ENCODE data around the gene HPN.

DNA sequence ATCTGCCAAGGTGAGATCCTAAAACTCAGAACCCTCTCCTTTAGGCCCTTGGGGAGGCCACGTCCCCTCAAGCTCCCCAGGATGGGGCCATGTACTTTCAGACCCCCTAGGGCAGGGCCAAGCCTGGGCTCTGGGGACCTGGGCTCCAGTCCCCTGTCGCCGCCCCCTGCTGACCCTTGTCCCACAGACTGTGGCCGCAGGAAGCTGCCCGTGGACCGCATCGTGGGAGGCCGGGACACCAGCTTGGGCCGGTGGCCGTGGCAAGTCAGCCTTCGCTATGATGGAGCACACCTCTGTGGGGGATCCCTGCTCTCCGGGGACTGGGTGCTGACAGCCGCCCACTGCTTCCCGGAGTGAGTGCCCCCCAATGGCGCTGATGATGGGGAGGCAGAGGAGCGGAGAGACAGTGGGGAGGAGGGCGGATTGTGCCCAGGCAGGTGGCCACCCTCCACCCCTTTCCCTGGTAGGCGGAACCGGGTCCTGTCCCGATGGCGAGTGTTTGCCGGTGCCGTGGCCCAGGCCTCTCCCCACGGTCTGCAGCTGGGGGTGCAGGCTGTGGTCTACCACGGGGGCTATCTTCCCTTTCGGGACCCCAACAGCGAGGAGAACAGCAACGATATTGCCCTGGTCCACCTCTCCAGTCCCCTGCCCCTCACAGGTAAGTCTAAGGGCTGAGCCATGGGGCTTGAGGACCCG lies 18.8 kb downstream of the HPN start:
- TF ChIP-seq, protein P1, sequence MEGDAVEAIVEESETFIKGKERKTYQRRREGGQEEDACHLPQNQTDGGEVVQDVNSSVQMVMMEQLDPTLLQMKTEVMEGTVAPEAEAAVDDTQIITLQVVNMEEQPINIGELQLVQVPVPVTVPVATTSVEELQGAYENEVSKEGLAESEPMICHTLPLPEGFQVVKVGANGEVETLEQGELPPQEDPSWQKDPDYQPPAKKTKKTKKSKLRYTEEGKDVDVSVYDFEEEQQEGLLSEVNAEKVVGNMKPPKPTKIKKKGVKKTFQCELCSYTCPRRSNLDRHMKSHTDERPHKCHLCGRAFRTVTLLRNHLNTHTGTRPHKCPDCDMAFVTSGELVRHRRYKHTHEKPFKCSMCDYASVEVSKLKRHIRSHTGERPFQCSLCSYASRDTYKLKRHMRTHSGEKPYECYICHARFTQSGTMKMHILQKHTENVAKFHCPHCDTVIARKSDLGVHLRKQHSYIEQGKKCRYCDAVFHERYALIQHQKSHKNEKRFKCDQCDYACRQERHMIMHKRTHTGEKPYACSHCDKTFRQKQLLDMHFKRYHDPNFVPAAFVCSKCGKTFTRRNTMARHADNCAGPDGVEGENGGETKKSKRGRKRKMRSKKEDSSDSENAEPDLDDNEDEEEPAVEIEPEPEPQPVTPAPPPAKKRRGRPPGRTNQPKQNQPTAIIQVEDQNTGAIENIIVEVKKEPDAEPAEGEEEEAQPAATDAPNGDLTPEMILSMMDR (IDR thresholded peaks at IDR 0.05; ENCODE audit: borderline replicate concordance, extremely low read depth, low read length, poor library complexity, severe bottlenecking): no peak
- no peak for TF ChIP-seq EZH2 (IDR thresholded peaks at IDR 0.05; ENCODE audit: borderline replicate concordance, low read depth, low read length, severe bottlenecking)

All from DND-41 (cell line).